Mesothelial cell of epicardium (in vitro differentiated cells): ENCODE measurements around the gene SPACA4. TPM values are rescaled to one million over a fixed set of nuclear protein-coding genes. Genes with fewer than 3 reads are reported as not detected.

Experiments
- DNase-seq, 2 experiments: peaks; one replicate each; pipeline ENCODE4 v3.0.0; 2021; ENCODE audit warnings: low spot score in 2 of 2; ENCODE audit not compliant: unreplicated experiment in 2 of 2
- H3K27ac Mint-ChIP-seq: 2 replicates; pipeline ENCODE4 v1.8.0; 2021; ENCODE audit warnings: mixed read lengths
- H3K27me3 Mint-ChIP-seq: 2 replicates; pipeline ENCODE4 v1.8.0; 2021; ENCODE audit warnings: low read depth, mixed read lengths
- H3K36me3 Mint-ChIP-seq: 2 replicates; pipeline ENCODE4 v1.8.0; 2021; ENCODE audit warnings: mixed read lengths
- H3K4me1 Mint-ChIP-seq: 2 replicates; pipeline ENCODE4 v1.8.0; 2021; ENCODE audit warnings: mixed read lengths
- H3K4me3 Mint-ChIP-seq: 2 replicates; pipeline ENCODE4 v1.8.0; 2021; ENCODE audit warnings: mild to moderate bottlenecking, moderate library complexity, mixed read lengths
- H3K9me3 Mint-ChIP-seq: 2 replicates; pipeline ENCODE4 v1.8.0; 2021; ENCODE audit warnings: mixed read lengths
- total RNA-seq: library from RNA; stranded (reverse); gene quantifications from 3 replicates; pipeline ENCODE4 v1.2.1, GENCODE V29; 2021
- TF ChIP-seq, protein P1 (sequence below): fragments of 200-600 bp; sonication (generic); IDR thresholded peaks from one replicate; pipeline ENCODE4 v1.5.0; 2021; ENCODE audit warnings: antibody characterized with exemption; ENCODE audit not compliant: unreplicated experiment

Gene SPACA4
- total RNA-seq, 1 donor from 2014 or later, result not detected

DNA sequence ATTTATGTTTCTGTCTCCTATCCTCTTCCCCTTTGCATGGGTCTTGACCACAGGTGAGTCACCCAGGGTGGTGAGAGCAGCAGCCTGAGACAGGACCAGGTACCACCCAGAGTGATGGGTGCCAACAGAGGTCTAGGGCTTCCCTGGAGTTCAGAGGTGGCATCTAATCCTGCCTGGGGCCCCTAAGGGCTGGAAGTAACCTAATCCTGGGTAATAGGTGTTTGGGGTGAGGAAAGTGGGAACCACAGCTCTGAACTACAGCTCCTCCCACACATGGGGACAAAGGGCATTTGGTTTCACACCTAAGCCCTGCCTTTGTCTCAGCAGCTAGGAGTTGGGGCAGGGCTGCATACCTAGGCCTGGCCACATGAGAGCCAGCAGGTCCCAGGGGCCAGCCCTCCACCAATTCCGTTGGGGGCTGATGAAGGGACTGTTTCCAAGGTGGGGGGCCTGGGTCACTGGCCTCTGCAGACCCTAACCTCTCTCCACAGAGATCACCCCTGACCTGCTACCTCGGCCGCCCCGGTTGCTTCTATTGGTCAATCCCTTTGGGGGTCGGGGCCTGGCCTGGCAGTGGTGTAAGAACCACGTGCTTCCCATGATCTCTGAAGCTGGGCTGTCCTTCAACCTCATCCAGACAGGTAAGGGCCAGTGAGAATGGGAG is 20.8 kb downstream of the SPACA4 start:
- Mint-ChIP-seq H3K36me3 (no peaks in the 10 kb centered on the region), H3K27me3 (no peaks in the 10 kb centered on the region), H3K27ac (no peak overlapping the region), H3K4me1 (peaks cover 37% of the 10 kb centered on the region), H3K4me3 (no peak overlapping the region), H3K9me3 (no peaks in the 10 kb centered on the region)
- DNase-seq, result no peak
- TF ChIP-seq, protein P1, sequence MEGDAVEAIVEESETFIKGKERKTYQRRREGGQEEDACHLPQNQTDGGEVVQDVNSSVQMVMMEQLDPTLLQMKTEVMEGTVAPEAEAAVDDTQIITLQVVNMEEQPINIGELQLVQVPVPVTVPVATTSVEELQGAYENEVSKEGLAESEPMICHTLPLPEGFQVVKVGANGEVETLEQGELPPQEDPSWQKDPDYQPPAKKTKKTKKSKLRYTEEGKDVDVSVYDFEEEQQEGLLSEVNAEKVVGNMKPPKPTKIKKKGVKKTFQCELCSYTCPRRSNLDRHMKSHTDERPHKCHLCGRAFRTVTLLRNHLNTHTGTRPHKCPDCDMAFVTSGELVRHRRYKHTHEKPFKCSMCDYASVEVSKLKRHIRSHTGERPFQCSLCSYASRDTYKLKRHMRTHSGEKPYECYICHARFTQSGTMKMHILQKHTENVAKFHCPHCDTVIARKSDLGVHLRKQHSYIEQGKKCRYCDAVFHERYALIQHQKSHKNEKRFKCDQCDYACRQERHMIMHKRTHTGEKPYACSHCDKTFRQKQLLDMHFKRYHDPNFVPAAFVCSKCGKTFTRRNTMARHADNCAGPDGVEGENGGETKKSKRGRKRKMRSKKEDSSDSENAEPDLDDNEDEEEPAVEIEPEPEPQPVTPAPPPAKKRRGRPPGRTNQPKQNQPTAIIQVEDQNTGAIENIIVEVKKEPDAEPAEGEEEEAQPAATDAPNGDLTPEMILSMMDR, result no peak

DNA sequence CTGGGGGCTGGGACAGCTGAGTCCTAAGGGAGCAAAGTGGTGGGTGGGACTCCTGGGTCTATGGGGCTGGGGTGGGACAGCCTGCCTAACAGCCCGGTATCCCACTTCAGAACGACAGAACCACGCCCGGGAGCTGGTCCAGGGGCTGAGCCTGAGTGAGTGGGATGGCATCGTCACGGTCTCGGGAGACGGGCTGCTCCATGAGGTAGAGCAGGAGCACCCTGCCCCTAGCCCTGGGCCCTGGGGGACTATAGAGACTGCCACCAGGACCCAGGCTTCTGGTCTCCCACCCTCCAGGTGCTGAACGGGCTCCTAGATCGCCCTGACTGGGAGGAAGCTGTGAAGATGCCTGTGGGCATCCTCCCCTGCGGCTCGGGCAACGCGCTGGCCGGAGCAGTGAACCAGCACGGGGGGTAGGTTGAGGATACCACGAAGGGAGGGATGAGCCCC is 21.3 kb downstream of the SPACA4 start:
- no peak overlapping the region for H3K4me3 Mint-ChIP-seq
- no peak for DNase-seq
- H3K27ac Mint-ChIP-seq, result no peak overlapping the region
- no peaks in the 10 kb centered on the region for H3K27me3 Mint-ChIP-seq
- peaks cover 3% of the 10 kb centered on the region for H3K36me3 Mint-ChIP-seq
- TF ChIP-seq, protein P1, result no peak
- no peaks in the 10 kb centered on the region for H3K9me3 Mint-ChIP-seq
- peaks cover 35% of the 10 kb centered on the region for H3K4me1 Mint-ChIP-seq

DNA sequence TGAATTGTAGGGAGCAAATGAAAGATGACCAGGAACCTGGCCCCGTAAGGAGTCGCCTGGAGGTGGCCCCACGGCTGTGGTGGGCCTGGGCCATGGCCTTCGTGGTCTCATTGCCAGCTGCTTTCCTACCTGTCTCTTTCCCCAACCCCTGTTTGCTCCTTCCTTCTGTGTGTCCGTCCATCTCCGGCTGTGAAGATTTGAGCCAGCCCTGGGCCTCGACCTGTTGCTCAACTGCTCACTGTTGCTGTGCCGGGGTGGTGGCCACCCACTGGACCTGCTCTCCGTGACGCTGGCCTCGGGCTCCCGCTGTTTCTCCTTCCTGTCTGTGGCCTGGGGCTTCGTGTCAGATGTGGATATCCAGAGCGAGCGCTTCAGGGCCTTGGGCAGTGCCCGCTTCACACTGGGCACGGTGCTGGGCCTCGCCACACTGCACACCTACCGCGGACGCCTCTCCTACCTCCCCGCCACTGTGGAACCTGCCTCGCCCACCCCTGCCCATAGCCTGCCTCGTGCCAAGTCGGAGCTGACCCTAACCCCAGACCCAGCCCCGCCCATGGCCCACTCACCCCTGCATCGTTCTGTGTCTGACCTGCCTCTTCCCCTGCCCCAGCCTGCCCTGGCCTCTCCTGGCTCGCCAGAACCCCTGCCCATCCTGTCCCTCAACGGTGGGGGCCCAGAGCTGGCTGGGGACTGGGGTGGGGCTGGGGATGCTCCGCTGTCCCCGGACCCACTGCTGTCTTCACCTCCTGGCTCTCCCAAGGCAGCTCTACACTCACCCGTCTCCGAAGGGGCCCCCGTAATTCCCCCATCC is 22.1 kb downstream of the SPACA4 start:
- H3K4me1 Mint-ChIP-seq, result peaks cover 30% of the 10 kb centered on the region
- H3K27ac Mint-ChIP-seq, result no peak overlapping the region
- H3K36me3 Mint-ChIP-seq, result peaks cover 3% of the 10 kb centered on the region
- TF ChIP-seq, protein P1, result no peak
- H3K4me3 Mint-ChIP-seq, result no peak overlapping the region
- no peaks in the 10 kb centered on the region for H3K9me3 Mint-ChIP-seq
- H3K27me3 Mint-ChIP-seq, result no peaks in the 10 kb centered on the region
- no peak for DNase-seq

GRCh38 chr19:48629297-48629598 is 22.7 kb downstream of the SPACA4 start:
- Mint-ChIP-seq H3K36me3 (peaks cover 3% of the 10 kb centered on the region), H3K27me3 (no peaks in the 10 kb centered on the region), H3K27ac (no peak overlapping the region), H3K4me1 (peaks cover 31% of the 10 kb centered on the region), H3K4me3 (no peak overlapping the region), H3K9me3 (no peaks in the 10 kb centered on the region)
- TF ChIP-seq, protein P1, result no peak
- no peak for DNase-seq

- DNase-seq, result no peak
- no peaks in the 10 kb centered on the region for H3K9me3 Mint-ChIP-seq
- peak overlapping the region; percentile 57 for H3K4me3 Mint-ChIP-seq
- no peaks in the 10 kb centered on the region for H3K27me3 Mint-ChIP-seq
- peak overlapping the region; percentile 86 for H3K27ac Mint-ChIP-seq
- peaks cover 3% of the 10 kb centered on the region for H3K36me3 Mint-ChIP-seq
- peaks cover 31% of the 10 kb centered on the region for H3K4me1 Mint-ChIP-seq
- TF ChIP-seq, protein P1, result no peak
Observed at GRCh38 chr19:48629599-48630295, 23.2 kb downstream of the SPACA4 start.
